PFSK-1 (cell line): ENCODE measurements around the gene BLOC1S4.

Source experiments
- FOXP2 ChIP-seq: optimal IDR thresholded peaks from 2 replicates; pipeline ENCODE3; 2011; ENCODE audit warnings: borderline replicate concordance, control low read depth, inconsistent platforms; ENCODE audit not compliant: insufficient read depth; ENCODE audit errors: extremely low read length, extremely low read depth
- POLR2AphosphoS5 ChIP-seq: IDR thresholded peaks from 2 replicates; pipeline ENCODE4 v1.6.1; 2012; ENCODE audit warnings: low read depth, mild to moderate bottlenecking, control low read depth, low read length, moderate library complexity
- REST ChIP-seq, 2 experiments: IDR thresholded peaks; 2 replicates each; pipeline versions ENCODE4 v1.6.1 to v1.8.0; 2011 to 2012; ENCODE audit warnings: low read depth in 2 of 2, low read length in 2 of 2, control low read depth in 1 of 2, inconsistent platforms in 1 of 2, mild to moderate bottlenecking in 1 of 2, moderate library complexity in 1 of 2; ENCODE audit not compliant: insufficient read depth in 1 of 2
- SIN3A ChIP-seq: IDR thresholded peaks from 2 replicates; pipeline ENCODE4 v1.6.1; 2012; ENCODE audit warnings: mild to moderate bottlenecking, low read length, moderate library complexity, borderline replicate concordance; ENCODE audit not compliant: insufficient read depth
- TAF1 ChIP-seq: IDR thresholded peaks from 2 replicates; pipeline ENCODE4 v1.6.1; 2012; ENCODE audit warnings: low read length, control low read depth, borderline replicate concordance; ENCODE audit not compliant: insufficient read depth

The BLOC1S4 gene

GRCh38 chr4:6699388-6699787 is 16.6 kb upstream of the BLOC1S4 start:
- TF ChIP-seq TAF1 (no peak), REST (IDR thresholded peaks at IDR 0.05; ENCODE audit: insufficient read depth in 1 of 2, low read depth in 2 of 2, low read length in 2 of 2) (no peak), FOXP2 (no peak), POLR2AphosphoS5 (no peak), SIN3A (no peak)

- TF ChIP-seq TAF1 (no peak), POLR2AphosphoS5 (no peak), REST (IDR thresholded peaks at IDR 0.05; ENCODE audit: insufficient read depth in 1 of 2, low read depth in 2 of 2, low read length in 2 of 2) (no peak), FOXP2 (no peak), SIN3A (no peak)
Measured at GRCh38 chr4:6699903-6700302, 16.1 kb upstream of the BLOC1S4 start.

- no peak for TF ChIP-seq FOXP2
- no peak for TF ChIP-seq TAF1
- TF ChIP-seq REST (IDR thresholded peaks at IDR 0.05; ENCODE audit: insufficient read depth in 1 of 2, low read depth in 2 of 2, low read length in 2 of 2): no peak
- TF ChIP-seq SIN3A: no peak
- TF ChIP-seq POLR2AphosphoS5: no peak
Measured at GRCh38 chr4:6701371-6701770, 14.6 kb upstream of the BLOC1S4 start.

- TF ChIP-seq POLR2AphosphoS5 (no peak), SIN3A (no peak), FOXP2 (no peak), REST (IDR thresholded peaks at IDR 0.05; ENCODE audit: insufficient read depth in 1 of 2, low read depth in 2 of 2, low read length in 2 of 2) (no peak), TAF1 (no peak)
Measured at GRCh38 chr4:6702761-6703160, 13.2 kb upstream of the BLOC1S4 start.

GRCh38 chr4:6703786-6704185 is 12.2 kb upstream of the BLOC1S4 start:
- TF ChIP-seq POLR2AphosphoS5: no peak
- TF ChIP-seq FOXP2: no peak
- no peak for TF ChIP-seq REST (IDR thresholded peaks at IDR 0.05; ENCODE audit: insufficient read depth in 1 of 2, low read depth in 2 of 2, low read length in 2 of 2)
- no peak for TF ChIP-seq TAF1
- no peak for TF ChIP-seq SIN3A
